Right forelimb (tissue), 1 donor: ENCODE results near the gene ZNF608.

Source experiments
- DNase-seq: peaks from one replicate; pipeline ENCODE4 v3.0.0-alpha.2; 2018

ZNF608 gene

GRCh38 chr5:124745928-124746915 lies at the start of gene ZNF608:
Gene ZNF608, minus strand, starts transcription at chr5:124746639. Its CDS starts 1,650 bp downstream, at chr5:124744989.
- peak; percentile 80 for DNase-seq

- no peak for DNase-seq
These were observed 49.4 kb upstream of the ZNF608 start for GRCh38 chr5:124795829-124796228.

- no peak for DNase-seq
These were observed 44.7 kb upstream of the ZNF608 start for GRCh38 chr5:124790895-124791732.

- no peak for DNase-seq
These were observed 44.0 kb upstream of the ZNF608 start for GRCh38 chr5:124790301-124790894.

- DNase-seq, result no peak
These were observed 42.7 kb upstream of the ZNF608 start for GRCh38 chr5:124789104-124789605.

GRCh38 chr5:124783794-124784193 lies 37.4 kb upstream of the ZNF608 start:
- no peak for DNase-seq

- no peak for DNase-seq
These were observed 36.8 kb upstream of the ZNF608 start for GRCh38 chr5:124783285-124783684.

- no peak for DNase-seq
These were observed 35.8 kb upstream of the ZNF608 start for GRCh38 chr5:124782262-124782661.

GRCh38 chr5:124780011-124780410 lies 33.6 kb upstream of the ZNF608 start:
- no peak for DNase-seq

- DNase-seq, result no peak
These were observed 27.2 kb upstream of the ZNF608 start for GRCh38 chr5:124773315-124774311.

GRCh38 chr5:124772457-124773200 lies 26.2 kb upstream of the ZNF608 start:
- no peak for DNase-seq

GRCh38 chr5:124771761-124772160 lies 25.3 kb upstream of the ZNF608 start:
- DNase-seq, result no peak

- DNase-seq, result no peak
These were observed 18.7 kb upstream of the ZNF608 start for GRCh38 chr5:124764992-124765611.

- no peak for DNase-seq
These were observed 18.1 kb upstream of the ZNF608 start for GRCh38 chr5:124764585-124764984.

GRCh38 chr5:124761010-124761409 lies 14.6 kb upstream of the ZNF608 start:
- DNase-seq, result no peak

GRCh38 chr5:124760608-124761007 lies 14.2 kb upstream of the ZNF608 start:
- DNase-seq, result no peak

GRCh38 chr5:124755565-124755964 lies 9.1 kb upstream of the ZNF608 start:
- no peak for DNase-seq

- DNase-seq, result no peak
These were observed 8.6 kb upstream of the ZNF608 start for GRCh38 chr5:124755041-124755440.

GRCh38 chr5:124754206-124754927 lies 7.9 kb upstream of the ZNF608 start:
- DNase-seq, result no peak
